Central memory CD4-positive, alpha-beta T cell (primary cell): ENCODE results near the gene FRAT2.
"Not testable (repeated sequence)": the region's sequence is repeated elsewhere in the genome, so short reads cannot be mapped to it uniquely, and the experiment has no call there.

Experiments
- DNase-seq: peaks from one replicate; pipeline ENCODE4 v3.0.0; 2022

The FRAT2 gene

DNA sequence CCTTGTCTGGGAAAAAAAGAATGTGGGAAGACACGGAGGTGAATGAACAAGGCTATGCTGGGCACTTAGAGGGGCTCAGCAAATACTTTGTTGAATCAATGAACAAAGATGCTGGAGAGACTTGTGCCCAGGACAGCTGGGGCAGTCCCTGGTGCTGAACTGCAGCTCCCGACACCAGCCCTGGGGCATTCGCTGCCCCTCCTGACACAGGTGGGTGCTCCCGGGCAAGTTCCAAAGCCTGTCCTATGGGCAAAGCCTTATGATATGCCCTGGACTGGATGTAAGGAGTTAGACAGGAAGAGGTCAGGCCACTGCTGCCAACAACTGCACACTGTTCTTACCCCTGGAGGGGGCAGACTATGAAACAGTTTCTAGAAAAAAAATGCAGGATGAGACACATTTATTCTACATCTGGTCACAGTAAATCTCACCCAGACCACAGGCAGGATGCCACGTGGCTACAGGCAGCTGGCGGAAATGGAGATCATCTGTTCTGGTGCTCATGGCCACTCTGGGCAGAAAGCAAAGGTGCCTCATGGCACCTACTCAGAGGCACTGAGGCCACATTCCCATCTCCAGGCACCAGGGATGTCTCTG, 21.9 kb upstream of the FRAT2 start:
- DNase-seq: no peak

GRCh38 chr10:97355571-97355975, 21.0 kb upstream of the FRAT2 start:
- peak; percentile 14 for DNase-seq

DNA sequence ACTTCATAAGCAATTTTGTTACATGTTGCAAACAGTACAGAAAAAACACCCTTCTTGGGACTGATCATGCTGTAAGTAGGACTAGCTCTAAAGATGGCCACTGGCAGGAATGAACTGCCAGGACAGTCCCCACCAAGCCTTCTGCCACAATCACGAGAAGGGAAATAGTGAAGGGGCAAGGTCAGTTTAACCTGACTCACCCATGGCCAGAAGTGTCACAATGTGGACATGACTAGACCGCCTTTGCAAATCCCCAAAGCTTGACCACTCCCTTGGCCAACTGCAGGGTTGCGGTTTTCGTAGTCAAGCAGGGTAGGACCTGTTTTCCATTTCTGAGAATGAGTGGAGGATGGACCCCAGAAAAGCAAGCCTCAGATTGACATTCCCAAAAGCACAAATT, 19.4 kb upstream of the FRAT2 start:
- DNase-seq: no peak

DNA sequence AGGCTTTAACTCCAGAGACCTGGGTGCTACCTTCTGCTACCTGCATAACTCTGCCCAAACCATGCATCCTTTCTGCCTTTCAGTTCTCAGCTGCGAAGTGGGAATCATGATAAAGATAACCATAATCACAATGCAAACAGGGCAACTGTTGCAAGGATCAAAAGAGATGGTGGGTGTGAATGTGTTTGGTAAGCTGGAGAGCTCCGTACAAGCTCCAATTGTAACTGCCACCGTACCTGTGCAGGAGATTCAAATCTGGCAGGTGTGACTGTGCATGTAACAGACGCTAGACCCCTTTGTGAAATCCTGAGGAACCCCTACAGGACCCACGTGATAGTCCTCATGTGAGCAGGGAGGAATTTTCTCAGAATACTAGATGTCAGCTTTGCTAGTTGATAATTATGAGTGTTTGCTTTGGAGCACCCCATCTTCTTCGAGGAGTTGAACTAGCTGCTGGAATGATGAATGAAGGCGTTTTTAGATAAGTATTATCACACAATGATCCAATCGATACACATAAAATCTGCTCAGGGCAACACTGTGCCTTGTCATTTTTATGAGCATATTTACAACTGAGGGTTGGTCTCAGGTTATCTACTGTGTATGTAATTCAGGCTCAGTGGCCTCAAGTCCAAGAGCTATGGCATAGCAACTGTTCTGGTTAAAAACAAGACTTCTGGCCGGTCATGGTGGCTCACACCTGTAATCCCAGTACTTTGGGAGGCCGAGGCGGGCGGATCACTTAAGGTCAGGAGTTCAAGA, 15.4 kb upstream of the FRAT2 start:
- no peak for DNase-seq

DNA sequence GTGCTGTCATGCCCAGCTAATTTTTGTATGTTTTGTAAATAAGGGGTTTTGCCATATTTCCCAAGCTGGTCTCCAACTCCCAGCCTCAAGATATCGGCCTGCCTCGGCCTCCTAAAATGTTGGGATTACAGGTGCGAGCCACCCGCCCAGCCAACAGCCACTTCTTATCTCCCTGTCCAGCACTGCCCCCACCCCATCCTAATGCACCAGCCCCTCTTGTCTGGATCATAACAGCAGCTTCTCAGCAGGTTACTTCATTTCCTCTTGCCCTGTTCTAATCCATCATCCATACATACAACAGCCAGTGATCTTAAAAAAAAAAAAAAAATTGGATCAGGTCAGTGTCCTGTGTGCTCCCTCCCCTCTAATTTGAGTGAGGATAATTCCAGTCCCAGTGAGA, 12.8 kb upstream of the FRAT2 start:
- DNase-seq: no peak

DNA sequence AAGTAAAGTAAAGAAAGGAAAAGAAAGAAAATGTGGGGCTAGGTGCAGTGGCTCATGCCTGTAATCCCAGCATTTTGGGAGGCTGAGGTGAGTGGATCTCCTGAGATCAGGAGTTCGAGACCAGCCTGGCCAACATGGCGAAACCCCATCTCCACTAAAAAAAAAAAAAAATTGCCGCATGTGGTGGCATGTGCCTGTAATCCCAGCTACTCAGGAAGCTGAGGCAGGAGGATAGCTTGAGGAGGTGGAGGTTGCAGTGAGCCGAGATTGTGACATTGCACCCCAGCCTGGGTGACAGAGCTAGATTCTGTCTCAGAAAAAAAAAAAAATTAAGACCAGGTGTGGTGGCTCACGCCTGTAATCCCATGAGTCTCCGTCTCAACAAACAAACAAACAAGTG, 9.1 kb upstream of the FRAT2 start:
- DNase-seq: not testable (repeated sequence)

- DNase-seq: no peak
These were observed 6.9 kb upstream of the FRAT2 start for GRCh38 chr10:97341416-97341815.

- no peak for DNase-seq
These were observed 3.5 kb upstream of the FRAT2 start for GRCh38 chr10:97338041-97338440.

GRCh38 chr10:97336942-97337831, 2.7 kb upstream of the FRAT2 start:
- DNase-seq: no peak

DNA sequence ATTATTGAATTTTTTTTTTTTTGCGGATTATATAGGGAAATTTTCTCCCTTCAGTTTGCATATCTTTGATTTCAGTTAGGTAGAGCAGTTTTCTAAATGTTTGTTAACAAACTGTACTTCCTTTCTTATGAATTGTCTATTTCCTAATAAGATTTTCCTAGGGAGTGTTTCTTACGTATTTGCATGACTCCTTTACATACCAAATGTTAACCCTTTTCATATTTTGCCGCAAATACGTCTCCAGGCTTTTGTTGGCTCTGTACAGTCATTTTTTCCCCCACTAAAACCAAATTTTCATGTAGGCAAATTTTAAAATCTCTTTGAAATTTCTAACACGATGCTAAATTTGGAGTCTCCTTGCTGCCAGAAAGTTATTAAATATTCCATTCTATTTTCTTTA, 1.9 kb upstream of the FRAT2 start:
- DNase-seq: no peak

DNA sequence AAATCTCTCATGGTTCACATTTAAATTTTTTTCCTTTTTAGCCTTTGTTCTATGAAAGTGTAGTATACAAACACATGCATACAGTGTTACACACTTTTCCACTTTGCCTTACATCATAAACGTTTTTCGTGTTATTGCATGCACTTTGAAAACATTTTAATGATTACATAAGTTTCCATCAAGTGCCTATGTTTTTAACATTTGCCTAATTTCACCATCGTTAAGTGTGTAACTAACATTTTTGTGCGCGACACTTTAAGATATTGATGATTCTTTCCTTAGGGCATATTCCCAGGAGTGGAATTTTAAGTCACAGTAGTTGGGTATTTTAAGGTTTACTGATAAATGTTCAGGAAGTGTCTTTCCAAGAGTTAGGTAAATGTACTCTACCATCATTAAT, 1.5 kb upstream of the FRAT2 start:
- DNase-seq: no peak

DNA sequence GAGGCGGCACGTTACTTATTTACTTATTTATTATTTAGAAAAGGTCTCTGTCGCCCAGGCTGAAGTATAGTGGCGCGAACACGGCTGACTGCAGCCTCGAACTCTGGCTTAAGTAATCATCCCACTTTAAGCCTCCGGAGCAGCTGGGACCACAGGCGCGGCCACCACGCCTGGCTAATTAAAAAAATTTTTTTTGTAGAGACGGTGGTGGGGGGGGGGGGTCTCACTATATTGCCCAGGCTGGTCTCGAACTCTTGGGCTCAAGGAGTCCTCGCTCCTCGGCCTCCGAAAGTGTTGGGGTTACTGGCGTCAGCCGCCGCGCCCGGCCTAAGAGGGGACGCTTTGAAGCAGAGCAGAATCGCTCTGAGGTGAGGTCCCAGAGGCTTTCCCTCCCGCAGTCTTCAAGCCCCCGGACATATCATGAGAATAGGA, 675 bp upstream of the FRAT2 start:
- DNase-seq: no peak

DNA sequence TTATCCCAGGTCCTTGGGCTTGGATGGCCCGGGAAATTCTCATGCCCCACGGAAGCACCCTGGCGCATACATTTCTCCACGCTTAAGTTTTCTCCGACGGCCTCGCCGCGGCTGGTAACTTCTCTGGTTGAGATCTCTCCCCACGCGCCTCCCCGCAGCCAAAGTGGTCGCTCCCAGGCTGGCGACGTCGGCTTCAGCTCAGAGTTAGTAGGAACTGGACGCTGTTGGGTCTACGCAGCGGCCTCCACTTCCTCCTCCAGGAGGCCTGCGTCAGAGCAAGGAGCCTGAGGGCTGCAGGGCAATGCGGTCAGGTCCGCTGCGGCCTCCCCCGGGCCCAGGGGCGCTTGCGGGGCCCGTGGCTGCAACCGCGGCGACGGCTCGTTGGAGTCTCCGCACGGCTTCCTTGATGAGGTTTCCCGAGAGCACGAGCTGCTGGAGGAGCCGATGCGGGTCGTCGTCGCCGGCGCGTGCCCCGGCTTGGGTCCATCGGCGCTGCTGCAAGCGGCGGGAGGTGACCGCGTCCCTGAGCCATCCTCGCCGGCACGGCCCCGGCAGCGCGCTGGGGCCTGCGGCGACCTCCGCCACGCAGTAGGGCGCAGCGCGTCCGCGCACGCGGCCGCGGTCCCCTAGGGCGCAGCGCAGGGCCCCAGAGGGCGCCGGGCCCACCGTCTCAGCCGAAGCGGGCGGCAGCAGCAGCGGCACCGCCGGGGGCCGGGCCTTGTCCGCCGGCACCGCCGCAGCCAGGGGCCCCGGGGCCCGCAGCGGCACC, 744 bp downstream of the FRAT2 start:
- DNase-seq: no peak

DNA sequence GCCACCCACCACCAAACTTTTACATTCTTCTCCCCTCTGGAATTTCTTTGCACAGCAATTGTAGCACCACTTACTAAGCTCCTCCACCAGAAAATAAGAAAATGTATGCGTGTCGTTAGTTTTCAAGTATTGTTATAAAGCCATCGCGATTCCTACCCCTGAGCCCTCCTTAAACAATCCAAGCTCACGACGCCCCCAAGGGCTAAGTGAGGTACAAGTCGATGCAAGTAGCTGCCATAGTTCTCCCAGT, 1.3 kb downstream of the FRAT2 start:
- DNase-seq: no peak

- DNase-seq: no peak
These were observed 1.8 kb downstream of the FRAT2 start for GRCh38 chr10:97332591-97333350.

DNA sequence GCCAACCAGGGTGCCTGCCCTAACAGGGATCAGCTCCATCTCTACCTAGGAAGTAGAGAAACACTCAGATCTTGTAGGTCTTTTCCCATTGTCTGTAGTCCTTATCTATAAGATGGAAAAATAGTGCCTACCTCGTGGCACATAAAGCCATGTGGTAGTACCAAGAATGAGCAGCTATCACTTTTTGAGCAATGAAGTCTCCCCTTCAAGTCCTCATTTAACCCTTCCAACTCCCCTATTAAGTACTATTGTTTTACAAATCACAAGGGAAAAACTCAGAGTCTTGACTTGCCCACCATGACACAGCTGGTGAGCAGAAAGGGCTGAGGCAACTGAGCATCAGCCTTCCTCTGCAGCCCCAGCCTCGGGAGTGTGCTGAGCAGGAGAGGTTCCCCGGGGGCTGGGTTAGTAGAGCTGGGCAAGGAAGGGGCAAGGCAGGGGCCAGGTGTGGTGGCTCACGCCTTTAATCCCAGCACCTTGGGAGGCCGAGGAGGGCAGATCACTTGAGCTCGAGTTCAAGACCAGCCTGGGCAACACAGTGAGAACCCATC, 3.3 kb downstream of the FRAT2 start:
- no peak for DNase-seq

- DNase-seq: no peak
These were observed 4.8 kb downstream of the FRAT2 start for GRCh38 chr10:97329766-97330165.

DNA sequence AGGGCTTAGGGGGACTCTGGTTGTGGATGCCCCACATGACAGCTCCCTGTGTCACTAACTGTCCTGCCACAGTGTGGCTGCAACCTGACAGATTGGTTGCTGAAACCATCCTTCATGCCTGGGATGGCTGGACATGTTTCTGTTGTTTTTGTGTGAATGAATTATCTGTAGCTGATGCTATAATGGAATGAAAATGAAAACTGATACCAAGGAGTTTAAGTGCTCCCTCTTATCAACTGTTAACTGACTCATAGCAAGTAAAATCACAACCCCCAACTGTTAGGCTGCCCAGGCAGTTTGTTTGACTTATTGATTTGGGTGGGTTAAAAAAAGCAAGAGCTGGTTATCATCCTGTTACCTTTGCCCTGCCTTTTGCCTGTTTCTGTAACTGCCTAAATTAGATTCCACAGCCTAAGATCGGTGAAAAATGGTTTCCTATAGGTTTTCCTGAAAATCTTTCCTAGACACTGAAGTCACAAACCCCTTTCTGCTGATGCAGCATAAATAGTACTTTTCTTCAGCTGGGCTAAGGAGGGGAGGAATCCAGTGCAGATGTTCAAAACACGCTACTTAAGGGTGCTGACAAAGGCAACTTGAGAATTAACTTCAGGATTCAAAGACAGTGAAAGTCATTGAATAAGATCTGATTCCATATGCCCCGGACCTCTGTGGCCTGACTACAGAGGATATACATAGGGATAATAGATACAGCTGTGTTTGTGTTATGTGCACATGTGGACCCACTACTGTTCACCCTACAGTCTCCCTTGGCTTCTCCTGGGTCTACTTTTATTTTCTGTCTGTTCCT, 5.7 kb downstream of the FRAT2 start:
- no peak for DNase-seq

DNA sequence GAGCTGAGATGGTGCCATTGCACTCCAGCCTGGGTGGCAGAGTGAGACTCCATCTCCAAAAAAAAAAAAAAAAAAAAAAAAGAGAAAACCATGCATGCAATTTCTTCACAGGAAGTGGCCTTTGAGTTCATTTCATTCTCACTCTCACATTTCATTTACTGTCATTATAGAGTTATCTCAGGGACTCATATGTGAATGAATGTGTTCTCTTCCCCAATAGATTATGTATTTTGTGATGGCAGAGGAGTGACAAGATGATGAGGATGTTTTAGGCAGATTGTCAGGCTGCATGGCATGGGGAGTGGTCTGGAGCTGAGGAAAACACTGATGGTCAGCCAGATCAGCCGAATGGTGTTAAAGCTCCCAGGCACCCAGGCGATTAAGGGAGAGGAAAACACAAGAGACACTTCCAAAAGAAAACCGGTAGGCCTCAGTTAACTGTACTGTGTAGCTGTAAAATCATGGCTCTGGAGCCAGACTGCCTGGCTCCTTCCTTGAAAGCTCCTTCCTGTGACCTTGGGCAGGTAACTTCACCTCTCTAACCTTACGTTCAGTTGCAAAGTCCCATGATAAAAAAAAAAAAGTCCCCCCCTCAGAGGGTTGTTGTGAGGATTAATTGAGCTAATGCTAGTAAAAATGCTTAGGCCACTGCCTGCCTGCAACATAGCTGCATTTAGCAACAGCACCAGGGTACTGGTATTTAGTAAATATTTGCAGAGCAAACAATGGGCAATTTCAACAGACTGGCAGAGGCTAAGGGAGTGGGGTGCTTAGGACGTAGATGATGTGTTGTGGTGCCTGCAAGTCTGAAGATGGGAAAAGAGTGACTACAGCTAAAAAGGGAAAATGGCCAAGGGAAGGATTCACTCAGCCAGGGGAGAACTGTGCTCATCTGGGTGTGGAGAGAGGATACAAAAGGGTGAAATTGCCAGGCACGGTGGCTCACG, 6.9 kb downstream of the FRAT2 start:
- no peak for DNase-seq

- DNase-seq: no peak
These were observed 8.8 kb downstream of the FRAT2 start for GRCh38 chr10:97325754-97326153.
